K562 (cell line): Measurements from ENCODE around the gene CSMD2. TPM values are rescaled to one million over a fixed set of nuclear protein-coding genes. Genes with fewer than 3 reads are reported as not detected.

ENCODE experiments used
- ATAC-seq: fragments of 200-7000 bp; cut with Tn5 transposase; 3 replicates; pipeline ENCODE4 v1.9.1; 2020; ENCODE audit warnings: moderate library complexity
- BruUV-seq: library from RNA; stranded (reverse); fragments of 400-500 nt; replicated peaks from 2 replicates; lab custom pipeline; 2021; lab: Mats Ljungman, UMichigan
- CTCF ChIA-PET: fragments of 300-600 bp; formaldehyde crosslinking; extraction: SDS; loops from one replicate; lab custom pipeline; 2021; ENCODE audit warnings: low intra/inter-chr PET ratio; lab: Yijun Ruan, JAX
- POLR2A ChIA-PET: fragments of 300-600, 350-650 bp; sonication (Branson Sonifier 250); formaldehyde crosslinking; extraction: SDS; loops from one replicate; lab custom pipeline; 2021; ENCODE audit warnings: antibody characterized with exemption, inconsistent platforms; lab: Yijun Ruan, JAX
- DNase-seq, 4 experiments: peaks; one replicate each; pipeline versions ENCODE4 v3.0.0 to v3.0.0-alpha.2; 2011 to 2018; ENCODE audit warnings: low spot score in 3 of 4, mixed read lengths in 3 of 4; ENCODE audit errors: extremely low read depth in 1 of 4
- FAIRE-seq: peaks from 2 replicates; lab custom pipeline; 2011; peaks lifted over from hg19 to GRCh38; lab: Jason Lieb, UNC
- H2AFZ ChIP-seq: 2 replicates; pipeline ENCODE4 v1.6.0; 2011; ENCODE audit warnings: low read depth, low read length, control low read depth, inconsistent platforms
- H3K27ac ChIP-seq: fragments of 200-600 bp; 3 replicates; pipeline ENCODE4 v1.8.0; 2011; ENCODE audit warnings: low read depth, mild to moderate bottlenecking, control low read depth, inconsistent platforms, low read length, moderate library complexity, mixed read lengths; ENCODE audit errors: extremely low read depth
- H3K27me3 ChIP-seq, 2 experiments: fragments of 300-600 bp in 1 of 2; 2 replicates in 1 of 2; 3 replicates in 1 of 2; pipeline versions ENCODE4 v1.6.0 to v1.8.0; 2011; ENCODE audit warnings: inconsistent platforms in 2 of 2, low read length in 2 of 2, mild to moderate bottlenecking in 1 of 2, mixed read lengths in 1 of 2, moderate library complexity in 1 of 2; ENCODE audit not compliant: control insufficient read depth in 2 of 2, insufficient read depth in 2 of 2
- H3K36me3 ChIP-seq: fragments of 300-600 bp; 3 replicates; pipeline ENCODE4 v1.8.0; 2011; ENCODE audit warnings: mild to moderate bottlenecking, low read length, inconsistent platforms; ENCODE audit not compliant: control insufficient read depth, insufficient read depth
- H3K4me1 ChIP-seq, 2 experiments: fragments of 200-600 bp in 1 of 2; replicated peaks in 1 of 2; 2 replicates in 1 of 2; 3 replicates in 1 of 2; pipeline versions ENCODE4 v1.5.1 to v1.8.0; 2011; ENCODE audit warnings: inconsistent platforms in 2 of 2, low read length in 2 of 2, mild to moderate bottlenecking in 1 of 2, mixed read lengths in 1 of 2, moderate library complexity in 1 of 2; ENCODE audit not compliant: control insufficient read depth in 2 of 2, insufficient read depth in 2 of 2
- H3K4me2 ChIP-seq: 2 replicates; pipeline ENCODE4 v1.6.1; 2011; ENCODE audit warnings: low read length, control low read depth, inconsistent platforms, mixed read lengths; ENCODE audit not compliant: insufficient read depth
- H3K4me3 ChIP-seq: fragments of 200-600 bp; sonication (generic), shearing (Covaris generic); 2 replicates; pipeline ENCODE4 v1.5.1; 2016; ENCODE audit warnings: control low read depth, inconsistent platforms
- H3K79me2 ChIP-seq: fragments of 200-600 bp; 3 replicates; pipeline ENCODE4 v1.8.0; 2011; ENCODE audit warnings: low read length, inconsistent platforms; ENCODE audit not compliant: control insufficient read depth, insufficient read depth
- H3K9ac ChIP-seq, 2 experiments: 2 replicates each; pipeline versions ENCODE4 v1.6.0 to v1.6.1; 2011; ENCODE audit warnings: low read depth in 2 of 2, low read length in 2 of 2, control low read depth in 1 of 2, inconsistent platforms in 1 of 2, mild to moderate bottlenecking in 1 of 2, mixed read lengths in 1 of 2; ENCODE audit not compliant: insufficient read depth in 1 of 2
- H3K9me1 ChIP-seq: one replicate; pipeline ENCODE4 v1.6.0; 2011; ENCODE audit warnings: inconsistent platforms, mild to moderate bottlenecking, low read length, moderate library complexity; ENCODE audit not compliant: control insufficient read depth, insufficient read depth
- H3K9me3 ChIP-seq: replicated peaks from 2 replicates; pipeline ENCODE4 v1.5.1; 2011; ENCODE audit warnings: low read depth, low read length, inconsistent platforms; ENCODE audit not compliant: control insufficient read depth, insufficient read depth
- H4K20me1 ChIP-seq: replicated peaks from 2 replicates; pipeline ENCODE4 v1.6.1; 2011; ENCODE audit warnings: low read length, inconsistent platforms, mixed read lengths; ENCODE audit not compliant: control insufficient read depth, insufficient read depth
- CBX2 ChIP-seq: fragments of 200-600 bp; sonication (generic); IDR thresholded peaks from one replicate; pipeline ENCODE4 v1.6.1; 2012; ENCODE audit warnings: mild to moderate bottlenecking, low read length, inconsistent platforms; ENCODE audit not compliant: insufficient read depth, poor library complexity, severe bottlenecking
- GATAD2B ChIP-seq: fragments of 450-650 bp; IDR thresholded peaks from 2 replicates; pipeline ENCODE4 v1.6.1; 2017; ENCODE audit warnings: mild to moderate bottlenecking, borderline replicate concordance
- HLTF ChIP-seq: fragments of 450-650 bp; IDR thresholded peaks from 2 replicates; pipeline ENCODE4 v1.6.1; 2016
- HSF4 ChIP-seq: fragments of 250-450 bp; sonication (Bioruptor Pico); IDR thresholded peaks from 2 replicates; pipeline ENCODE4 v2.1.2; 2022; ENCODE audit warnings: mild to moderate bottlenecking, moderate library complexity, borderline replicate concordance
- KLF10 ChIP-seq: fragments of 250-450 bp; sonication (Bioruptor Pico); IDR thresholded peaks from 2 replicates; pipeline ENCODE4 v1.6.1; 2021; ENCODE audit warnings: matching md5 sums
- MEIS2 ChIP-seq: fragments of 450-650 bp; IDR thresholded peaks from 2 replicates; pipeline ENCODE4 v1.6.1; 2014; ENCODE audit warnings: mild to moderate bottlenecking; ENCODE audit not compliant: partially characterized antibody
- NR4A1 ChIP-seq, 2 experiments: fragments of 250-450 bp in 1 of 2; fragments of 450-650 bp in 1 of 2; sonication (Bioruptor Pico) in 1 of 2; IDR thresholded peaks; 2 replicates each; pipeline versions ENCODE4 v1.4.0 to v1.6.1; 2016 to 2020; ENCODE audit warnings: mild to moderate bottlenecking in 2 of 2, missing compliant biosample characterization in 1 of 2, missing genetic modification characterization in 1 of 2, moderate library complexity in 1 of 2
- ZNF212 ChIP-seq: fragments of 450-650 bp; formaldehyde crosslinking; IDR thresholded peaks from 2 replicates; pipeline ENCODE4 v1.4.0; 2020; ENCODE audit warnings: mild to moderate bottlenecking
- ZNF354B ChIP-seq: fragments of 250-450 bp; sonication (Bioruptor Pico); IDR thresholded peaks from 2 replicates; pipeline ENCODE4 v1.4.0; 2020
- ZNF699 ChIP-seq: fragments of 250-450 bp; sonication (Bioruptor Pico); IDR thresholded peaks from 2 replicates; pipeline ENCODE4 v1.8.0; 2021; ENCODE audit warnings: mild to moderate bottlenecking, moderate library complexity; ENCODE audit not compliant: insufficient replicate concordance
- ZNF766 ChIP-seq: fragments of 200-800 bp; sonication (Bioruptor generic); conservative IDR thresholded peaks from 2 replicates; pipeline ENCODE4 v1.6.1; 2016; ENCODE audit warnings: missing genetic modification characterization, missing compliant biosample characterization
- WGBS: fragments of 100-300 bp; shearing (Covaris generic); methylation state at CpG from one replicate; pipeline ENCODE4 v1.1.6; 2016; ENCODE audit warnings: low coverage, mixed read lengths; ENCODE audit not compliant: insufficient coverage; ENCODE audit errors: missing lambda C conversion rate; 5-methylcytosine and 5-hydroxymethylcytosine counted together
- in situ Hi-C: fragments of 300-500 bp; cut with MboI; formaldehyde crosslinking; loops from 4 replicates; pipeline ENCODE4 v1.15.0; 2018; ENCODE audit warnings: inconsistent platforms, mixed read lengths
- intact Hi-C: fragments of 100-400 bp; cut with micrococcal nuclease; formaldehyde crosslinking; loops from 2 replicates; pipeline ENCODE4 v1.14.2; 2022
- polyA plus RNA-seq, 8 experiments: library from polyadenylated mRNA; depleted of rRNA in 4 of 8; stranded (reverse) in 5 of 8; unstranded in 3 of 8; fragments of >200 nt; fragmentation: Nextera tagmentation in 2 of 8; fragmentation: Illumina TruSeq in 1 of 8; extraction: Ambion mirVana in 2 of 8; extraction: Trizol in 1 of 8; gene quantifications; 2 replicates each; pipeline versions ENCODE4 v1.2.1 to v1.2.3, GENCODE V29; 2011 to 2014; ENCODE audit warnings: inconsistent platforms in 1 of 8, missing spikeins in 1 of 8
- total RNA-seq, 7 experiments: library from RNA; depleted of rRNA in 6 of 7; stranded (reverse); fragments of >200 nt in 6 of 7; fragmentation: Illumina TruSeq in 2 of 7; extraction: Trizol in 2 of 7; gene quantifications; 2 replicates each; pipeline versions ENCODE4 v1.2.1 to v1.2.3, GENCODE V29; 2011 to 2021; ENCODE audit warnings: low replicate concordance in 1 of 7
- TF ChIP-seq, protein P1 (sequence below): fragments of 250-450 bp; sonication (Bioruptor Pico); IDR thresholded peaks from 2 replicates; pipeline ENCODE4 v1.5.0; 2021; ENCODE audit warnings: mild to moderate bottlenecking, moderate library complexity
- TF ChIP-seq, protein P2 (sequence below): fragments of 250-450 bp; sonication (Bioruptor Pico); IDR thresholded peaks from 2 replicates; pipeline ENCODE4 v1.5.0; 2020; ENCODE audit warnings: mild to moderate bottlenecking

CSMD2 gene
- total and polyA plus RNA-seq, 9 of the 15 experiments (the other 6 are each of a cell fraction or from before 2014, with no cell fraction given) = not detected

DNA sequence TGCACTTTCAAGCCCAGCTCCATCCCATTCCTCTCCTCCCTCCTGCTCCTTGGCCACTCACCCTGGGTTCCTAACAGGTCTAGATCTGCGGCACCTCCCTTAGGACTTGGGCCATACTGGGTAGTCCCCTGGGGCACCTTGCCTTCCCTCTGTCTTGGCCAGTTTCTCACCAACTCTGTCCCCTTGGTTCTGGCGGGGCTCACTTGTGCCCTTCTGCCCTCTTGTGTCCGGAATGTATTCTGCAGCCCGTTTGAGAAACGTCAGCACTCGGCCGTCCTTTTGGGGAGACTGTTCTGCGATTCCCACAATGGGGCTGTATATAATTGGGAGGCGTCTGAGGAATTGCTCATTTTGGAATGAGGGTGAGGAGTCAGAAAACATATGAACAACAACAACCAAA, 530.2 kb downstream of the CSMD2 start (continued):
- no peak for TF ChIP-seq NR4A1 (CRISPR knock-in tag; IDR thresholded peaks at IDR 0.05)
- no peak for TF ChIP-seq NR4A1 (tag; IDR thresholded peaks at IDR 0.05)
- TF ChIP-seq ZNF766 (CRISPR knock-in tag) = no peak
- no peak for TF ChIP-seq ZNF212 (CRISPR knock-in tag)

DNA sequence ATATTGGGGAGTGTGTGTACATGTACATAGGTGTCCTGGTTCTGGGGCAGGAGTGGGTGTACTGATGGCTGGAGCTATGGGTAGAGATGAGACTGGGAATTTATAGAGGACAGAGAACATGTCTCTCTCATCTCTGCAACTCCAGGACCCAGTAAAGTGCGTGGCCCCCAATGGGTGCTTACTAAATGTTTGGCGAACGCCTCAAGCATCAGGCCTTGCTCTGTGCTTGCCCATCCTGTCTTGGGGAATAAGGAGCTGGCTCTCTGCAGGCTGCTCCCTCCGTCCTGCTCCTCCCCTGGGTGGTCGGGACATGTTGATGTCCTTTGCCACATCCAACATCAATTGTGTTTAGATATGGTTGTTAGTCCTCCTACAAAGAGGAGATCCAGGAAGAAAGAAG, 530.9 kb downstream of the CSMD2 start:
- Histone ChIP-seq H3K9me1 (no peaks in the 10 kb centered on the region), H3K79me2 (no peaks in the 10 kb centered on the region), H3K36me3 (no peaks in the 10 kb centered on the region), H3K27ac (no peak overlapping the region), H2AFZ (no peak overlapping the region), H3K27me3 (peaks cover 0 to 19% of the 10 kb centered on the region in 2 experiments; a peak in 2 of 5 replicates), H4K20me1 (no peaks in the 10 kb centered on the region), H3K9ac (no peak overlapping the region), H3K9me3 (no peaks in the 10 kb centered on the region), H3K4me3 (no peak overlapping the region), H3K4me1 (peaks cover 0 to 7% of the 10 kb centered on the region in 2 experiments; a peak in 2 of 5 replicates), H3K4me2 (no peak overlapping the region)
- in situ Hi-C loops (loop anchor here (10.0 kb wide), 2 partner anchors 971 to 1111 kb away; no protein-coding TSS in a partner anchor), intact Hi-C loops (no loop called here)
- BruUV-seq = no TSS peak
- no peak for ATAC-seq
- 2% methylated on average over 5 of the region's 5 CpGs for WGBS
- no peak for DNase-seq
- TF ChIP-seq, protein P1, sequence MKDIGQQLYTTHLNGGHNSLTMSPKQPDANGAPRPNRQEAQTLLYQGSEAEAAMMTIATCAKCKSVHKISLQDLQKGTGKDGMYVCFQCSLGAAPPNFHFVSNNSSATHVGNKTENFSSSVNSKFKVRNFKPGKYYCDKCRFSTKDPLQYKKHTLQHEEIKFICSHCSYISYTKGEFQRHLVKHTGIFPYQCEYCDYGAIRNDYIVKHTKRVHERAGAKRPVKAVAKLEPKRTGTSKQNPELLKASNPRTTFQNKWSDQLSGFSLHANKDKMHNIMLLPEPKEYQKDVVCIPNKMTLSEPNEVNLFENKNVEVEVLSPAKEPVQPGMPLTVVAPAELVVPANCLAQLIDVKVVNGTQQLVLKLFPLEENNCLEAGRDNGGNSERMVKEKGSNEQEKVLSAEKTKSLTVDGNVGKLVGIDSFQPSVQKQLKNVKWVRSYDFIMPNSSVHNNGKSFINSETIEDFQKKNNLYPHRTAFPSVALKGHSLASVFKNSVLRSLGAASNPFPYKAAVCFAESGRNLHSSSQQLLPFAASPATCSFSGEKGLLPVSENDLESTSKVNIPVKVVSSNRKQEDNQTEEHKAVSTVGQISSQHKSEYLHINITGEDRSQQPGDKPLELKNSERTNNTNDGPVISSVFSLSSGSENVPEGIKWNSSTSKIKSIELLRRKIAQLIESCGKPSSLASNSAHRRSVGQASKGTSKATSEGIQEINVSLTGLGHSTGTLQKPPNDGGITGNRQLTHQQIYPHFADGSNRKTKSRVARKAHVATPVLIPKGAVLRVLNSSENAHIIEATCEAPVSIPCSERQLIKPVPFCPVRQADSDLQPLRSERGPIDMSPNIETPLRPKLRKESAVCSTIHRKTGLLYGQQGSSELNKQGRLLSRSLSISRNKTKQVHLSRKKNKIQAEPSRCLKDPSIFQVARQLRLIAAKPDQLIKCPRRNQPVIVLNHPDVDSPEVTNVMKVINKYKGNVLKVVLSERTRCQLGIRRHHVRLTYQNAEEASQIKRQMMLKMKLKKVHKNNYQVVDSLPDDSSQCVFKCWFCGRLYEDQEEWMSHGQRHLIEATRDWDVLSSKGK = no peak
- TF ChIP-seq KLF10 (CRISPR knock-in tag) = no peak
- TF ChIP-seq, protein P2, sequence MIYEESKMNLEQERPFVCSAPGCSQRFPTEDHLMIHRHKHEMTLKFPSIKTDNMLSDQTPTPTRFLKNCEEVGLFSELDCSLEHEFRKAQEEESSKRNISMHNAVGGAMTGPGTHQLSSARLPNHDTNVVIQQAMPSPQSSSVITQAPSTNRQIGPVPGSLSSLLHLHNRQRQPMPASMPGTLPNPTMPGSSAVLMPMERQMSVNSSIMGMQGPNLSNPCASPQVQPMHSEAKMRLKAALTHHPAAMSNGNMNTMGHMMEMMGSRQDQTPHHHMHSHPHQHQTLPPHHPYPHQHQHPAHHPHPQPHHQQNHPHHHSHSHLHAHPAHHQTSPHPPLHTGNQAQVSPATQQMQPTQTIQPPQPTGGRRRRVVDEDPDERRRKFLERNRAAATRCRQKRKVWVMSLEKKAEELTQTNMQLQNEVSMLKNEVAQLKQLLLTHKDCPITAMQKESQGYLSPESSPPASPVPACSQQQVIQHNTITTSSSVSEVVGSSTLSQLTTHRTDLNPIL = no peak
- TF ChIP-seq ZNF354B = no peak
- no peak for TF ChIP-seq ZNF699 (CRISPR knock-in tag)
- no peak for TF ChIP-seq HLTF
- no peak for TF ChIP-seq MEIS2
- no peak for TF ChIP-seq GATAD2B
- TF ChIP-seq CBX2 = no peak
- no peak for TF ChIP-seq HSF4 (CRISPR knock-in tag)
- no peak for FAIRE-seq
- POLR2A ChIA-PET = interaction anchor here (0.6 to 1.1 kb wide), 3 partner anchors 50 to 441 kb away, joined by 3 read pairs; no protein-coding TSS in a partner anchor
- CTCF ChIA-PET = no interaction called here
